ENCODE measurements around the gene DES.

The DES gene

GRCh38 chr2:219410390-219410789 lies 7.8 kb upstream of the DES start:
- ChIA-PET CTCF (interaction anchor here (1.0 to 16.3 kb wide), 5 partner anchors 24 to 131 kb away, joined by 3 to 887 read pairs (median 9); partner anchors contain the start of gene SPEG), POLR2A (no interaction called here)
- no peak for TF ChIP-seq CTCF (IDR thresholded peaks at IDR 0.05; ENCODE audit: insufficient read depth, low read length, missing control alignments)
- DNase-seq (ENCODE audit: low read depth, low spot score): no peak
- H3K4me3 ChIP-seq (ENCODE audit: low read depth, low read length): no peak overlapping the region

GRCh38 chr2:219414857-219415256 lies 3.3 kb upstream of the DES start:
- H3K4me3 ChIP-seq (ENCODE audit: low read depth, low read length): no peak overlapping the region
- no peak for TF ChIP-seq CTCF (IDR thresholded peaks at IDR 0.05; ENCODE audit: insufficient read depth, low read length, missing control alignments)
- no peak for DNase-seq (ENCODE audit: low read depth, low spot score)
- ChIA-PET POLR2A (no interaction called here), CTCF (interaction anchor here (2.3 kb wide), 1 partner anchor 13 kb away, joined by 10 read pairs; no protein-coding TSS in a partner anchor)

GRCh38 chr2:219415580-219416234 lies 2.5 kb upstream of the DES start:
- no peak for DNase-seq (ENCODE audit: low read depth, low spot score)
- H3K4me3 ChIP-seq (ENCODE audit: low read depth, low read length): no peak overlapping the region
- POLR2A ChIA-PET: no interaction called here
- TF ChIP-seq CTCF (IDR thresholded peaks at IDR 0.05; ENCODE audit: insufficient read depth, low read length, missing control alignments): no peak
- CTCF ChIA-PET: interaction anchor here (0.8 to 2.3 kb wide), 7 partner anchors 9 to 115 kb away, joined by 3 to 10 read pairs (median 5); partner anchors contain the start of gene SPEG

- ChIA-PET POLR2A (no interaction called here), CTCF (interaction anchor here (0.8 to 4.7 kb wide), 11 partner anchors 8 to 115 kb away, joined by 3 to 18 read pairs (median 5); partner anchors contain the start of gene SPEG)
- no peak for DNase-seq (ENCODE audit: low read depth, low spot score)
- TF ChIP-seq CTCF (IDR thresholded peaks at IDR 0.05; ENCODE audit: insufficient read depth, low read length, missing control alignments): no peak
- H3K4me3 ChIP-seq (ENCODE audit: low read depth, low read length): no peak overlapping the region
These were observed 2.0 kb upstream of the DES start for GRCh38 chr2:219416235-219416602.

- ChIA-PET CTCF (interaction anchor here (1.0 to 4.7 kb wide), 10 partner anchors 11 to 114 kb away, joined by 3 to 18 read pairs (median 4); partner anchors contain the start of gene SPEG), POLR2A (no interaction called here)
- no peak for TF ChIP-seq CTCF (IDR thresholded peaks at IDR 0.05; ENCODE audit: insufficient read depth, low read length, missing control alignments)
- no peak overlapping the region for H3K4me3 ChIP-seq (ENCODE audit: low read depth, low read length)
- no peak for DNase-seq (ENCODE audit: low read depth, low spot score)
These were observed 1.2 kb upstream of the DES start for GRCh38 chr2:219416938-219417337.

DNA sequence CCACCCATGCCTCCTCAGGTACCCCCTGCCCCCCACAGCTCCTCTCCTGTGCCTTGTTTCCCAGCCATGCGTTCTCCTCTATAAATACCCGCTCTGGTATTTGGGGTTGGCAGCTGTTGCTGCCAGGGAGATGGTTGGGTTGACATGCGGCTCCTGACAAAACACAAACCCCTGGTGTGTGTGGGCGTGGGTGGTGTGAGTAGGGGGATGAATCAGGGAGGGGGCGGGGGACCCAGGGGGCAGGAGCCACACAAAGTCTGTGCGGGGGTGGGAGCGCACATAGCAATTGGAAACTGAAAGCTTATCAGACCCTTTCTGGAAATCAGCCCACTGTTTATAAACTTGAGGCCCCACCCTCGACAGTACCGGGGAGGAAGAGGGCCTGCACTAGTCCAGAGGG lies 803 bp upstream of the DES start:
- TF ChIP-seq CTCF (IDR thresholded peaks at IDR 0.05; ENCODE audit: insufficient read depth, low read length, missing control alignments): no peak
- DNase-seq (ENCODE audit: low read depth, low spot score): no peak
- ChIA-PET POLR2A (no interaction called here), CTCF (interaction anchor here (1.0 to 4.7 kb wide), 8 partner anchors 11 to 113 kb away, joined by 3 to 18 read pairs (median 4); partner anchors contain the start of gene SPEG)
- no peak overlapping the region for H3K4me3 ChIP-seq (ENCODE audit: low read depth, low read length)

All from AG04449 (cell line).